ENCODE data around the gene CLPTM1. TPM values are rescaled to one million over a fixed set of nuclear protein-coding genes. Genes with fewer than 3 reads are reported as not detected.

CLPTM1 gene
- total RNA-seq, 1 experiment from 2014 or later, result 82.0 TPM

GRCh38 chr19:45008552-45008951 lies 53.4 kb downstream of the CLPTM1 start:
- H3K79me1 ChIP-seq (ENCODE audit: insufficient read depth, low read depth, low read length, poor library complexity, severe bottlenecking), result no peaks in the 10 kb centered on the region
- H3K27ac Mint-ChIP-seq, result peak overlapping the region; percentile 44 to 77 (median 54); a peak in 2 of 7 replicates
- no peak overlapping the region for H4K5ac ChIP-seq (ENCODE audit: insufficient read length, low read depth, low read length)
- H3K23ac ChIP-seq (ENCODE audit: insufficient read length, low read depth, low read length), result no peak overlapping the region
- no peak overlapping the region for H3K27ac ChIP-seq (ENCODE audit: insufficient read length, low read depth, low read length)
- no peak overlapping the region for H3K18ac ChIP-seq (ENCODE audit: insufficient read length, low read depth, low read length)
- H2BK5ac ChIP-seq (ENCODE audit: insufficient read length, low read length), result no peak overlapping the region
- no peak overlapping the region for H3K4me3 Mint-ChIP-seq
- no peaks in the 10 kb centered on the region for H3K27me3 Mint-ChIP-seq (ENCODE audit: low read depth)
- no peaks in the 10 kb centered on the region for H3K9me3 Mint-ChIP-seq
- H2BK12ac ChIP-seq (ENCODE audit: insufficient read length, low read depth, low read length), result no peak overlapping the region
- H2BK20ac ChIP-seq (ENCODE audit: low read depth, low read length, poor library complexity, severe bottlenecking), result no peak overlapping the region
- no peak overlapping the region for H2AK5ac ChIP-seq (ENCODE audit: insufficient read length, low read length)
- H3K4me1 ChIP-seq (ENCODE audit: insufficient read depth, low read length), result no peaks in the 10 kb centered on the region
- no peak overlapping the region for H3K14ac ChIP-seq (ENCODE audit: insufficient read depth, low read length)
- WGBS (ENCODE audit: extremely low coverage, insufficient read length, low lambda C conversion rate), result no CpG with 5 or more reads among the region's 10 CpGs
- H3K4me2 ChIP-seq (ENCODE audit: insufficient read depth, insufficient read length, low read length), result no peak overlapping the region
- H2BK15ac ChIP-seq (ENCODE audit: low read depth, low read length), result no peak overlapping the region
- H3K23me2 ChIP-seq (ENCODE audit: insufficient read length, low read depth, low read length, poor library complexity, severe bottlenecking), result no peaks in the 10 kb centered on the region
- no peaks in the 10 kb centered on the region for H3K27me3 ChIP-seq (ENCODE audit: insufficient read depth, low read length)
- no peak overlapping the region for H3K56ac ChIP-seq (ENCODE audit: insufficient read length, low read depth, low read length)
- no peak overlapping the region for H3K9ac ChIP-seq (ENCODE audit: extremely low read depth, insufficient read length, low read length)
- H3K4ac ChIP-seq (ENCODE audit: low read depth, low read length), result no peak overlapping the region
- H3T11ph ChIP-seq (ENCODE audit: low read length), result no peak overlapping the region
- H2BK120ac ChIP-seq (ENCODE audit: low read depth, low read length, poor library complexity, severe bottlenecking), result no peak overlapping the region
- no peaks in the 10 kb centered on the region for H3K9me3 ChIP-seq (ENCODE audit: control insufficient read depth, low read depth, low read length)
- H4K8ac ChIP-seq (replicated peaks; ENCODE audit: insufficient read length, low read depth, low read length), result no peak overlapping the region
- DNase-seq, result peak; percentile 46
- H4K91ac ChIP-seq (ENCODE audit: insufficient read length, low read depth, low read length), result no peak overlapping the region
- H3K79me2 ChIP-seq (ENCODE audit: insufficient read depth, low read length), result no peaks in the 10 kb centered on the region
- H2AFZ ChIP-seq (ENCODE audit: low read length), result no peak overlapping the region
- H3K36me3 Mint-ChIP-seq (ENCODE audit: insufficient read depth in 1 of 3, low read depth in 3 of 3), result peaks cover 0 to 4% (median 3%) of the 10 kb centered on the region in 3 experiments; a peak in 2 of 7 replicates
- no peaks in the 10 kb centered on the region for H4K20me1 ChIP-seq (ENCODE audit: control insufficient read depth, insufficient read depth, insufficient read length)
- H3K4me1 Mint-ChIP-seq, result 0 out of 4 replicates have a peak, but pooled peaks cover 0 to 2% of the 10 kb centered on the region in 2 experiments
- TF ChIP-seq CTCF (conservative IDR thresholded peaks at IDR 0.05), result no peak
